ENCODE results near the gene DGCR2. TPM values are rescaled to one million over a fixed set of nuclear protein-coding genes. Genes with fewer than 3 reads are reported as not detected.
A peak's percentile ranks its signal among the peaks of the same experiment; 100 is the strongest.

The DGCR2 gene
- total and polyA plus RNA-seq, 10 of the 15 experiments (the other 5 are each of a cell fraction or from before 2014, with no cell fraction given): 0.19 to 28.4 (median 16.0) TPM

GRCh38 chr22:19103880-19104821 lies 18.1 kb downstream of the DGCR2 start:
- TF ChIP-seq ATF7 (IDR thresholded peaks at IDR 0.05; ENCODE audit: low read depth) (0 out of 2 replicates have a peak, but pooled peaks have one; percentile 38), RFX5 (IDR thresholded peaks at IDR 0.05; ENCODE audit: low read depth, low read length) (no peak), RB1 (IDR thresholded peaks at IDR 0.05; ENCODE audit: borderline replicate concordance) (no peak)
- Histone ChIP-seq H3K4me2 (ENCODE audit: control insufficient read depth, insufficient read depth) (no peak overlapping the region), H3K36me3 (ENCODE audit: control insufficient read depth in 2 of 2, insufficient read depth in 2 of 2, low read length in 1 of 2) (peaks cover 0 to 5% of the 10 kb centered on the region in 2 experiments; a peak in 1 of 4 replicates), H4K20me1 (ENCODE audit: control insufficient read depth, insufficient read depth) (no peaks in the 10 kb centered on the region; the same call in 1 of the 2 replicates), H3K79me2 (ENCODE audit: control insufficient read depth, insufficient read depth, low read length) (peaks cover 40% of the 10 kb centered on the region), H3K27ac (ENCODE audit: control insufficient read depth, insufficient read depth) (no peak overlapping the region), H2AFZ (ENCODE audit: control insufficient read depth, low read depth, low read length) (no peak overlapping the region), H3K9me3 (replicated peaks; ENCODE audit: control insufficient read depth, insufficient read depth, low read length) (no peaks in the 10 kb centered on the region), H3K4me3 (no peak overlapping the region), H3K4me1 (ENCODE audit: control insufficient read depth, insufficient read depth, low read length) (peaks cover 2% of the 10 kb centered on the region), H3K27me3 (replicated peaks in 1 of 2; ENCODE audit: control insufficient read depth in 2 of 2, insufficient read depth in 2 of 2, low read length in 1 of 2) (no peaks in the 10 kb centered on the region), H3K9ac (ENCODE audit: control insufficient read depth, insufficient read depth, low read length) (no peak overlapping the region)
- no peak for ATAC-seq
- ChIA-PET CTCF (interaction anchor here (1.4 kb wide), 1 partner anchor 11 kb away, joined by 4 read pairs; no protein-coding TSS in a partner anchor), SMC1A (ENCODE audit: uncharacterized antibody, unreplicated experiment) (interaction anchor here (1.0 kb wide), 1 partner anchor 12 kb away, joined by 3 read pairs; no protein-coding TSS in a partner anchor), RAD21 (ENCODE audit: unreplicated experiment) (no interaction called here), POLR2A (no interaction called here)
- FAIRE-seq: no peak
- WGBS (ENCODE audit: insufficient coverage, insufficient replicate concordance, low lambda C conversion rate, missing lambda C conversion rate): 87% methylated on average over 5 of the region's 5 CpGs
- no TSS peak for BruUV-seq (replicated peaks)
- DNase-seq (ENCODE audit: low read depth, low spot score): no peak
- in situ Hi-C loops (cut with MboI) (no loop called here), intact Hi-C loops (cut with micrococcal nuclease; ENCODE audit: unreplicated experiment) (no loop called here)

GRCh38 chr22:19098157-19098556 lies 24.1 kb downstream of the DGCR2 start:
- no peak overlapping the region for H3K9ac ChIP-seq (ENCODE audit: control insufficient read depth, insufficient read depth, low read length)
- TF ChIP-seq ELK1 (IDR thresholded peaks at IDR 0.05; ENCODE audit: low read depth, low read length) (no peak), ETV6 (conservative IDR thresholded peaks at IDR 0.05 in 1 of 2, IDR thresholded peaks at IDR 0.05 in 1 of 2; ENCODE audit: borderline replicate concordance in 1 of 2, low read depth in 1 of 2) (no peak), CREM (IDR thresholded peaks at IDR 0.05; ENCODE audit: low read depth) (no peak), STAT3 (IDR thresholded peaks at IDR 0.05; ENCODE audit: low read depth, low read length) (no peak), FOXM1 (IDR thresholded peaks at IDR 0.05; ENCODE audit: low read depth, low read length) (no peak), ZBTB11 (CRISPR knock-in tag; IDR thresholded peaks at IDR 0.05) (no peak), ESRRA (IDR thresholded peaks at IDR 0.05; ENCODE audit: low read length) (no peak)

More at GRCh38 chr22:19098157-19098556, 24.1 kb downstream of the DGCR2 start:
- no peaks in the 10 kb centered on the region for H3K27me3 ChIP-seq (replicated peaks in 1 of 2; ENCODE audit: control insufficient read depth in 2 of 2, insufficient read depth in 2 of 2, low read length in 1 of 2)
- no TSS peak for BruUV-seq (replicated peaks)
- CTCF ChIA-PET: interaction anchor here (0.6 to 1.7 kb wide), 3 partner anchors 10 to 91 kb away, joined by 3 read pairs; no protein-coding TSS in a partner anchor
- H3K36me3 ChIP-seq (ENCODE audit: control insufficient read depth in 2 of 2, insufficient read depth in 2 of 2, low read length in 1 of 2): peaks cover 3 to 7% of the 10 kb centered on the region in 2 experiments; a peak in 3 of 4 replicates
- no peak overlapping the region for H2AFZ ChIP-seq (ENCODE audit: control insufficient read depth, low read depth, low read length)
- intact Hi-C loops (cut with micrococcal nuclease; ENCODE audit: unreplicated experiment) (no loop called here), in situ Hi-C loops (cut with MboI) (no loop called here)
- SMC1A ChIA-PET (ENCODE audit: uncharacterized antibody, unreplicated experiment): no interaction called here
- no peaks in the 10 kb centered on the region for H3K9me3 ChIP-seq (replicated peaks; ENCODE audit: control insufficient read depth, insufficient read depth, low read length)
- no peak for ATAC-seq
- no peak for DNase-seq (ENCODE audit: low read depth, low spot score)
- peaks cover 7% of the 10 kb centered on the region for H3K79me2 ChIP-seq (ENCODE audit: control insufficient read depth, insufficient read depth, low read length)
- no peaks in the 10 kb centered on the region; the same call in 1 of the 2 replicates for H4K20me1 ChIP-seq (ENCODE audit: control insufficient read depth, insufficient read depth)
- no peak for FAIRE-seq
- POLR2A ChIA-PET: no interaction called here
- RAD21 ChIA-PET (ENCODE audit: unreplicated experiment): no interaction called here
- H3K4me2 ChIP-seq (ENCODE audit: control insufficient read depth, insufficient read depth): no peak overlapping the region
- 97% methylated on average over 4 of the region's 4 CpGs for WGBS (ENCODE audit: insufficient coverage, insufficient replicate concordance, low lambda C conversion rate, missing lambda C conversion rate)
- H3K4me1 ChIP-seq (ENCODE audit: control insufficient read depth, insufficient read depth, low read length): no peaks in the 10 kb centered on the region
- H3K27ac ChIP-seq (ENCODE audit: control insufficient read depth, insufficient read depth): no peak overlapping the region
- no peak overlapping the region for H3K4me3 ChIP-seq
